Measurements from ENCODE around the gene SHC4. TPM values are rescaled to one million over a fixed set of nuclear protein-coding genes. Genes with fewer than 3 reads are reported as not detected.

Gene SHC4
- total and polyA plus RNA-seq, 4 donors = 0.09 to 1.9 (median 0.44) TPM

DNA sequence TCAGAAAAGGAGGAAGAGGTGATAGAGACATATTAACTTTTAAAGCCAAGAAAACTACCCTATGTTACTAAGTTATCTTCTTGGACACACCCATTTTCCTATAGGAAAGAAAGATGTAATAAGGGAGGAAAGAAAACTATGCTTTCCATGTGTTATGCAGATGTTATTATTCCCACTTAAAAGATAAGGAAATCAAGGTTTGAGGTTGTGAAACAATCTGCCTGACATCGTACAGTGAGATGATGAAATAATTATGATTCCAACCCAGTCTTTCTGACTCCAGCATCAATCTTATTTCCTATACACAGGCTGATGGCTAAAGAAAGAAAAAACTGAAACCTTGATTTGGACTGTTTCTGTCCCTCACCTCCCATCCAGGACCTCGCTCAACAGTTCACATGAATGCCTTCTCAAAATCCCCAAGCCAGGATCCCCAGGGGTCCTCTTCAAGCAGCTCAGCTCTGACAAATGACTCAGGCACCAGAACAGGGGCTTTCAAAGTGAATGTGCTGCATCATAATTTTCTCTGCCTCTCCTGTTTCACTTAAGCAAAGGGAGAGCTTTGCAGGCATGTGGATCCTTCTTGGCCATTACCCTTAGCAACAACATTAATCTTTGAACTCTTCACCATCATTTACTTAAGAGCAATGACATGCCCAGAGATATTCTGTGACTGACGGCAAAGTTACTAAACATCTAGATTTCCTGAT is 98.2 kb downstream of the SHC4 start:
- H3K4me1 ChIP-seq (ENCODE audit: control insufficient read depth in 5 of 5, insufficient read depth in 5 of 5, low read length in 5 of 5) = peaks cover 0 to 21% (median 0%) of the 10 kb centered on the region in 5 donors
- H3K4me3 ChIP-seq = no peak overlapping the region
- DNase-seq (no peak), ATAC-seq (ENCODE audit: insufficient read depth, low FRiP score) (no peak)
- H3K9ac ChIP-seq (ENCODE audit: insufficient read depth in 1 of 2, low read length in 2 of 2) = no peak overlapping the region
- TF ChIP-seq, protein P1, sequence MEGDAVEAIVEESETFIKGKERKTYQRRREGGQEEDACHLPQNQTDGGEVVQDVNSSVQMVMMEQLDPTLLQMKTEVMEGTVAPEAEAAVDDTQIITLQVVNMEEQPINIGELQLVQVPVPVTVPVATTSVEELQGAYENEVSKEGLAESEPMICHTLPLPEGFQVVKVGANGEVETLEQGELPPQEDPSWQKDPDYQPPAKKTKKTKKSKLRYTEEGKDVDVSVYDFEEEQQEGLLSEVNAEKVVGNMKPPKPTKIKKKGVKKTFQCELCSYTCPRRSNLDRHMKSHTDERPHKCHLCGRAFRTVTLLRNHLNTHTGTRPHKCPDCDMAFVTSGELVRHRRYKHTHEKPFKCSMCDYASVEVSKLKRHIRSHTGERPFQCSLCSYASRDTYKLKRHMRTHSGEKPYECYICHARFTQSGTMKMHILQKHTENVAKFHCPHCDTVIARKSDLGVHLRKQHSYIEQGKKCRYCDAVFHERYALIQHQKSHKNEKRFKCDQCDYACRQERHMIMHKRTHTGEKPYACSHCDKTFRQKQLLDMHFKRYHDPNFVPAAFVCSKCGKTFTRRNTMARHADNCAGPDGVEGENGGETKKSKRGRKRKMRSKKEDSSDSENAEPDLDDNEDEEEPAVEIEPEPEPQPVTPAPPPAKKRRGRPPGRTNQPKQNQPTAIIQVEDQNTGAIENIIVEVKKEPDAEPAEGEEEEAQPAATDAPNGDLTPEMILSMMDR (IDR thresholded peaks at IDR 0.05; ENCODE audit: control extremely low read depth, extremely low read depth) = no peak
- H3K36me3 ChIP-seq (ENCODE audit: control insufficient read depth in 4 of 4, insufficient read depth in 4 of 4, low read length in 4 of 4) = no peaks in the 10 kb centered on the region
- H3K27ac ChIP-seq (ENCODE audit: low read depth in 1 of 2, low read length in 1 of 2) = no peak overlapping the region
- H3K27me3 ChIP-seq (ENCODE audit: control insufficient read depth in 3 of 3, insufficient read depth in 3 of 3, low read length in 2 of 3) = no peaks in the 10 kb centered on the region
- 60 to 68% methylated on average over 3 of the region's 3 CpGs for WGBS, 2 donors
- no peaks in the 10 kb centered on the region for H3K9me3 ChIP-seq (ENCODE audit: control insufficient read depth in 4 of 4, insufficient read depth in 3 of 4, low read length in 3 of 4)

DNA sequence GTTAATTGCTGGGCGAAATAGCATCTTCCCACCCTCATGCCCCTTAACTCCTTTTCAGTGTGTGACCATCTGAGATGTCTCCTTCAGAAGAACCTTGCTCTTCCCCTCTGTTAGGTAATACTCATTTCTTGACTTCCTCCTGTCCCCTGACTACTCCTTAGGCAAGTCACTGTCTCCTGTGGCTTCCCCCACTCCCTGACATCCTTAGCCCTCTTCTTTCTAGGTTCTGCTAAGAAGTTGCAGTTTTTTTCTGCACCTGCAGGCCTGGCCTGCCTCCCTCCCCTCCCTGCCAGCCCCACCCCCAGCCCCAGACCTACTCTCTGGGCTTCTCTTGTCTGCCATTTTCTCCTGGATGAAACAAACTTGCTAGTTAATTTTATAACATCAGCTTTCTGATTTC is 101.0 kb downstream of the SHC4 start:
- Histone ChIP-seq H3K36me3 (ENCODE audit: control insufficient read depth in 4 of 4, insufficient read depth in 4 of 4, low read length in 4 of 4) (no peaks in the 10 kb centered on the region), H3K4me3 (no peak overlapping the region), H3K27ac (ENCODE audit: low read depth in 1 of 2, low read length in 1 of 2) (no peak overlapping the region), H3K27me3 (ENCODE audit: control insufficient read depth in 3 of 3, insufficient read depth in 3 of 3, low read length in 2 of 3) (no peaks in the 10 kb centered on the region), H3K9me3 (ENCODE audit: control insufficient read depth in 4 of 4, insufficient read depth in 3 of 4, low read length in 3 of 4) (no peaks in the 10 kb centered on the region), H3K4me1 (ENCODE audit: control insufficient read depth in 5 of 5, insufficient read depth in 5 of 5, low read length in 5 of 5) (peaks cover 0 to 21% (median 0%) of the 10 kb centered on the region in 5 donors), H3K9ac (ENCODE audit: insufficient read depth in 1 of 2, low read length in 2 of 2) (no peak overlapping the region)
- 98 to 100% methylated on average over 1 of the region's 1 CpG for WGBS, 2 donors
- TF ChIP-seq, protein P1 (IDR thresholded peaks at IDR 0.05; ENCODE audit: control extremely low read depth, extremely low read depth) = no peak
- no peak for DNase-seq
- ATAC-seq (ENCODE audit: insufficient read depth, low FRiP score) = no peak

DNA sequence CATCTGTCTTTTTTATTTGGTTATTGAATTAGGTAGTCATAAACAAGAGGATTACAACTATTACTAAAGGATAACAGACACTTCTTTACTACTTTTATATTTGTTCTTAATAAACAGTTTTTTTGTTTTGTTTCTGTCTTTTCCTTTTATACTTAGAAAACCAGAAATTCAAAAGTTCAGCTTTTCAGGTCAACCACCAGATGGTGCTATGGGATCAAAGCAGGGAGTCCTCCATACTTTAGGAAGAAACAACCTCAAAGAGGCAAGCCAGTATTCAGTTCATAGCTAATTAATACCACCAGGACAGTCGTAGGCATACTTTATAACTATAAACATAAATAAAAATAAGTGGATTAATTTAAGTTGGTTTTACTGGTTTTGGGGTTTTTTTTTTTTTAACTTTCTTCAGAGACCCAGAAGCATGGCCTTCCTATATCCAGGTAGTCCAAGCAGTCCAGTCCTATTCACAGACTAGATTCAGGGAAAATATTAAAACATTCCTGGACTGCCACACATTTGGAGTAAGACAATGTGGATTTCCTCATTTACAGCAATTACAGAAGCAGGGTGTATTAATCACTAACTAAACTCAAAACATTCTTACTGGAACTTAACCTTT is 101.8 kb downstream of the SHC4 start:
- Histone ChIP-seq H3K4me1 (ENCODE audit: control insufficient read depth in 5 of 5, insufficient read depth in 5 of 5, low read length in 5 of 5) (peaks cover 0 to 21% (median 0%) of the 10 kb centered on the region in 5 donors), H3K9ac (ENCODE audit: insufficient read depth in 1 of 2, low read length in 2 of 2) (no peak overlapping the region), H3K9me3 (ENCODE audit: control insufficient read depth in 4 of 4, insufficient read depth in 3 of 4, low read length in 3 of 4) (no peaks in the 10 kb centered on the region), H3K36me3 (ENCODE audit: control insufficient read depth in 4 of 4, insufficient read depth in 4 of 4, low read length in 4 of 4) (no peaks in the 10 kb centered on the region), H3K27me3 (ENCODE audit: control insufficient read depth in 3 of 3, insufficient read depth in 3 of 3, low read length in 2 of 3) (no peaks in the 10 kb centered on the region), H3K27ac (ENCODE audit: low read depth in 1 of 2, low read length in 1 of 2) (no peak overlapping the region), H3K4me3 (no peak overlapping the region)
- ATAC-seq (ENCODE audit: insufficient read depth, low FRiP score) = no peak
- TF ChIP-seq, protein P1 (IDR thresholded peaks at IDR 0.05; ENCODE audit: control extremely low read depth, extremely low read depth) = peak; percentile 87
- DNase-seq = peak; percentile 34 to 86 (median 75)
- 2 to 3% methylated on average over 1 of the region's 1 CpG for WGBS, 2 donors

All from lung (tissue), 12 donors.